Measurements from ENCODE around the gene DCC.

Gene DCC

GRCh38 chr18:53153800-53154199 is 813.8 kb downstream of the DCC start:
- no peak for TF ChIP-seq CTCF (IDR thresholded peaks at IDR 0.05; ENCODE audit: insufficient read depth, low read length, poor library complexity, severe bottlenecking)
- Histone ChIP-seq H3K27me3 (replicated peaks; ENCODE audit: control insufficient read depth, insufficient read depth, low read length) (no peaks in the 10 kb centered on the region), H3K4me3 (replicated peaks; ENCODE audit: low read depth, low read length) (no peak overlapping the region), H3K36me3 (ENCODE audit: control insufficient read depth, insufficient read depth, low read length) (no peaks in the 10 kb centered on the region)
- DNase-seq (ENCODE audit: extremely low read depth, insufficient read length), result no peak

GRCh38 chr18:53165770-53166169 is 825.8 kb downstream of the DCC start:
- DNase-seq (ENCODE audit: extremely low read depth, insufficient read length), result no peak
- H3K36me3 ChIP-seq (ENCODE audit: control insufficient read depth, insufficient read depth, low read length), result no peaks in the 10 kb centered on the region
- no peak for TF ChIP-seq CTCF (IDR thresholded peaks at IDR 0.05; ENCODE audit: insufficient read depth, low read length, poor library complexity, severe bottlenecking)
- H3K27me3 ChIP-seq (replicated peaks; ENCODE audit: control insufficient read depth, insufficient read depth, low read length), result no peaks in the 10 kb centered on the region
- no peak overlapping the region for H3K4me3 ChIP-seq (replicated peaks; ENCODE audit: low read depth, low read length)

GRCh38 chr18:53169346-53169745 is 829.3 kb downstream of the DCC start:
- Histone ChIP-seq H3K4me3 (replicated peaks; ENCODE audit: low read depth, low read length) (no peak overlapping the region), H3K27me3 (replicated peaks; ENCODE audit: control insufficient read depth, insufficient read depth, low read length) (no peaks in the 10 kb centered on the region), H3K36me3 (ENCODE audit: control insufficient read depth, insufficient read depth, low read length) (no peaks in the 10 kb centered on the region)
- DNase-seq (ENCODE audit: extremely low read depth, insufficient read length), result no peak
- no peak for TF ChIP-seq CTCF (IDR thresholded peaks at IDR 0.05; ENCODE audit: insufficient read depth, low read length, poor library complexity, severe bottlenecking)

GRCh38 chr18:53191634-53192033 is 851.6 kb downstream of the DCC start:
- DNase-seq (ENCODE audit: extremely low read depth, insufficient read length), result no peak
- no peaks in the 10 kb centered on the region for H3K27me3 ChIP-seq (replicated peaks; ENCODE audit: control insufficient read depth, insufficient read depth, low read length)

GRCh38 chr18:53193870-53194269 is 853.9 kb downstream of the DCC start:
- H3K36me3 ChIP-seq (ENCODE audit: control insufficient read depth, insufficient read depth, low read length), result no peaks in the 10 kb centered on the region
- no peak for DNase-seq (ENCODE audit: extremely low read depth, insufficient read length)
- H3K27me3 ChIP-seq (replicated peaks; ENCODE audit: control insufficient read depth, insufficient read depth, low read length), result no peaks in the 10 kb centered on the region
- H3K4me3 ChIP-seq (replicated peaks; ENCODE audit: low read depth, low read length), result no peak overlapping the region
- TF ChIP-seq CTCF (IDR thresholded peaks at IDR 0.05; ENCODE audit: insufficient read depth, low read length, poor library complexity, severe bottlenecking), result no peak

More at GRCh38 chr18:53191634-53192033, 851.6 kb downstream of the DCC start:
- TF ChIP-seq CTCF (IDR thresholded peaks at IDR 0.05; ENCODE audit: insufficient read depth, low read length, poor library complexity, severe bottlenecking), result no peak
- Histone ChIP-seq H3K4me3 (replicated peaks; ENCODE audit: low read depth, low read length) (no peak overlapping the region), H3K36me3 (ENCODE audit: control insufficient read depth, insufficient read depth, low read length) (no peaks in the 10 kb centered on the region)

- no peak for DNase-seq (ENCODE audit: extremely low read depth, insufficient read length)
- H3K36me3 ChIP-seq (ENCODE audit: control insufficient read depth, insufficient read depth, low read length), result no peaks in the 10 kb centered on the region
- TF ChIP-seq CTCF (IDR thresholded peaks at IDR 0.05; ENCODE audit: insufficient read depth, low read length, poor library complexity, severe bottlenecking), result no peak
- no peak overlapping the region for H3K4me3 ChIP-seq (replicated peaks; ENCODE audit: low read depth, low read length)
- no peaks in the 10 kb centered on the region for H3K27me3 ChIP-seq (replicated peaks; ENCODE audit: control insufficient read depth, insufficient read depth, low read length)
Measured at GRCh38 chr18:53219853-53220252, 879.9 kb downstream of the DCC start.

Data from GM06990 (cell line).